ENCODE results near the gene SPTBN4. TPM values are rescaled to one million over a fixed set of nuclear protein-coding genes. Genes with fewer than 3 reads are reported as not detected.
A peak's percentile ranks its signal among the peaks of the same experiment; 100 is the strongest.
"Not testable (repeated sequence)": the region's sequence is repeated elsewhere in the genome, so short reads cannot be mapped to it uniquely, and the experiment has no call there.

The SPTBN4 gene
- total and polyA plus RNA-seq, 2 experiments from 2014 or later = 0.32 to 5.5 TPM

- Histone ChIP-seq H3K4me3 (no peak overlapping the region), H3K27me3 (no peaks in the 10 kb centered on the region), H3K27ac (no peak overlapping the region), H3K4me1 (ENCODE audit: low read depth) (no peaks in the 10 kb centered on the region), H3K9me3 (ENCODE audit: low read depth) (no peaks in the 10 kb centered on the region), H3K36me3 (no peaks in the 10 kb centered on the region)
- no peak for DNase-seq (ENCODE audit: low read depth in 1 of 2, low spot score in 1 of 2)
- TF ChIP-seq CTCF (IDR thresholded peaks at IDR 0.05; ENCODE audit: low read depth, low read length) = no peak
Observed at GRCh38 chr19:40589591-40590429, 123.0 kb downstream of the SPTBN4 start.

GRCh38 chr19:40590464-40591265 lies 123.9 kb downstream of the SPTBN4 start:
- Histone ChIP-seq H3K27ac (no peak overlapping the region), H3K4me1 (ENCODE audit: low read depth) (no peaks in the 10 kb centered on the region), H3K9me3 (ENCODE audit: low read depth) (no peaks in the 10 kb centered on the region), H3K36me3 (no peaks in the 10 kb centered on the region), H3K27me3 (no peaks in the 10 kb centered on the region), H3K4me3 (no peak overlapping the region)
- no peak for TF ChIP-seq CTCF (IDR thresholded peaks at IDR 0.05; ENCODE audit: low read depth, low read length)
- no peak for DNase-seq (ENCODE audit: low read depth in 1 of 2, low spot score in 1 of 2)

GRCh38 chr19:40591724-40592123 lies 124.9 kb downstream of the SPTBN4 start:
- H3K4me3 ChIP-seq; H3K27ac ChIP-seq; DNase-seq (ENCODE audit: low read depth in 1 of 2, low spot score in 1 of 2); H3K9me3 ChIP-seq (ENCODE audit: low read depth); H3K27me3 ChIP-seq; H3K36me3 ChIP-seq; H3K4me1 ChIP-seq (ENCODE audit: low read depth): not testable (repeated sequence)

- no peaks in the 10 kb centered on the region for H3K9me3 ChIP-seq (ENCODE audit: low read depth)
- H3K36me3 ChIP-seq = no peaks in the 10 kb centered on the region
- peak; percentile 56 to 69 for DNase-seq (ENCODE audit: low read depth in 1 of 2, low spot score in 1 of 2)
- no peaks in the 10 kb centered on the region for H3K4me1 ChIP-seq (ENCODE audit: low read depth)
- H3K4me3 ChIP-seq = no peak overlapping the region
- no peak overlapping the region for H3K27ac ChIP-seq
- H3K27me3 ChIP-seq = no peaks in the 10 kb centered on the region
- no peak for TF ChIP-seq CTCF (IDR thresholded peaks at IDR 0.05; ENCODE audit: low read depth, low read length)
Observed at GRCh38 chr19:40592170-40592569, 125.4 kb downstream of the SPTBN4 start.

GRCh38 chr19:40594255-40594654 lies 127.5 kb downstream of the SPTBN4 start:
- H3K27me3 ChIP-seq = no peaks in the 10 kb centered on the region
- H3K4me1 ChIP-seq (ENCODE audit: low read depth) = peaks cover 5% of the 10 kb centered on the region
- no peak for DNase-seq (ENCODE audit: low read depth in 1 of 2, low spot score in 1 of 2)
- no peak for TF ChIP-seq CTCF (IDR thresholded peaks at IDR 0.05; ENCODE audit: low read depth, low read length)
- no peaks in the 10 kb centered on the region for H3K36me3 ChIP-seq
- no peaks in the 10 kb centered on the region for H3K9me3 ChIP-seq (ENCODE audit: low read depth)
- no peak overlapping the region for H3K4me3 ChIP-seq
- H3K27ac ChIP-seq = no peak overlapping the region

- Histone ChIP-seq H3K27ac (no peak overlapping the region), H3K4me3 (no peak overlapping the region), H3K36me3 (no peaks in the 10 kb centered on the region), H3K4me1 (ENCODE audit: low read depth) (peaks cover 8% of the 10 kb centered on the region), H3K27me3 (no peaks in the 10 kb centered on the region), H3K9me3 (ENCODE audit: low read depth) (no peaks in the 10 kb centered on the region)
- DNase-seq (ENCODE audit: low read depth in 1 of 2, low spot score in 1 of 2) = no peak
- peak; percentile 12 for TF ChIP-seq CTCF (IDR thresholded peaks at IDR 0.05; ENCODE audit: low read depth, low read length)
Observed at GRCh38 chr19:40594657-40595091, 127.9 kb downstream of the SPTBN4 start.

All from cardiac muscle cell (in vitro differentiated cells and primary cell).